Measurements from ENCODE around the gene VAV1. TPM values are rescaled to one million over a fixed set of nuclear protein-coding genes. Genes with fewer than 3 reads are reported as not detected.
A peak's percentile ranks its signal among the peaks of the same experiment; 100 is the strongest.

Gene VAV1
- total and polyA plus RNA-seq, 2 of the 8 experiments (the other 6 are each of a cell fraction or from before 2014, with no cell fraction given) = 0.21 to 0.22 TPM

DNA sequence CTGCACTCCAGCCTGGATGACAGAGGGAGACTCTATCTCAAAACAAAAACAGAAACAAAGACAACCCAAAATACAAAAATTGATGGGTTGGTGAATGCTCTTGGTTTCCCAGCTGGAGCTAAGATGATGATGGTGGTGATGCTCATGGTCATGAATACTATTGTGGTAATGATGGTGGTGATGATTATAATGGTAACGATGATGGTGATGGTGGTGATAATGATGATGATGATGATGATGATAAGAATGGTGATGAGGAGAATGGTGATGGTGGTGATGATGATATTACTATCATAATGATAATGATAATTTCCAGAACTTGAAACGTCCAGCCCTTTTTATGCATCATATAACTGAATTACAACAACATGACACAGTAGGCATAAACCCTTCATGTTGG, 40.1 kb downstream of the VAV1 start:
- H3K79me1 ChIP-seq (ENCODE audit: low read depth, low read length) = no peaks in the 10 kb centered on the region
- no peak overlapping the region for H2AFZ ChIP-seq (ENCODE audit: low read length)
- H4K20me1 ChIP-seq (replicated peaks in 1 of 2; ENCODE audit: control insufficient read depth in 1 of 2, insufficient read depth in 2 of 2, low read length in 2 of 2) = no peaks in the 10 kb centered on the region
- TF ChIP-seq TAF7 (optimal IDR thresholded peaks at IDR 0.05; ENCODE audit: borderline replicate concordance, low read depth, low read length) (no peak), TAF1 (IDR thresholded peaks at IDR 0.05; ENCODE audit: low read depth, low read length) (no peak)
- no peak overlapping the region for H3K27ac ChIP-seq (ENCODE audit: low read depth, low read length)
- no peaks in the 10 kb centered on the region for H3K79me2 ChIP-seq (ENCODE audit: control insufficient read depth in 1 of 2, insufficient read depth in 2 of 2, low read length in 2 of 2)
- DNase-seq (ENCODE audit: low read depth in 1 of 2, low spot score in 2 of 2) = no peak
- no peaks in the 10 kb centered on the region for H3K27me3 ChIP-seq (replicated peaks in 1 of 4; ENCODE audit: control insufficient read depth in 3 of 4, extremely low read depth in 1 of 4, insufficient read depth in 3 of 4, low read length in 3 of 4)
- H3K4ac ChIP-seq (replicated peaks; ENCODE audit: insufficient read length, low read depth, low read length) = no peak overlapping the region
- 79 to 100% methylated on average over 1 to 2 of the region's 2 CpGs for WGBS, 2 experiments (ENCODE audit: extremely low coverage in 1 of 2, insufficient coverage in 1 of 2, insufficient read length in 1 of 2, insufficient replicate concordance in 2 of 2, low coverage in 1 of 2, low lambda C conversion rate in 2 of 2, missing lambda C conversion rate in 1 of 2)
- H3K4me3 ChIP-seq (ENCODE audit: extremely low read depth in 1 of 4, insufficient read depth in 2 of 4, low read depth in 3 of 4, low read length in 4 of 4) = no peak overlapping the region
- no peak overlapping the region for H2BK15ac ChIP-seq (ENCODE audit: low read length)
- no peak overlapping the region for H3K14ac ChIP-seq (ENCODE audit: insufficient read length)
- H2BK120ac ChIP-seq (replicated peaks; ENCODE audit: low read depth, low read length) = no peak overlapping the region
- H4K91ac ChIP-seq (replicated peaks; ENCODE audit: insufficient read length, low read length) = no peak overlapping the region
- no peak for FAIRE-seq
- H2BK12ac ChIP-seq (ENCODE audit: low read depth, low read length) = no peak overlapping the region
- no peaks in the 10 kb centered on the region for H3K36me3 ChIP-seq (ENCODE audit: control insufficient read depth in 2 of 4, insufficient read depth in 4 of 4, low read length in 3 of 4)
- peaks cover 23 to 51% of the 10 kb centered on the region in 2 experiments for H3K9me3 ChIP-seq (ENCODE audit: insufficient read depth in 2 of 2, low read depth in 1 of 2, low read length in 1 of 2)
- ChIA-PET POLR2A (ENCODE audit: partially characterized antibody) (interaction anchor here (0.6 to 1.8 kb wide), 3 partner anchors 10 to 14 kb away, joined by 3 to 7 read pairs (median 3); no protein-coding TSS in a partner anchor), CTCF (ENCODE audit: partially characterized antibody) (interaction anchor here (1.0 to 1.2 kb wide), 2 partner anchors 43 to 51 kb away, joined by 3 to 4 read pairs; no protein-coding TSS in a partner anchor)
- no peak overlapping the region for H2BK5ac ChIP-seq (ENCODE audit: low read depth, low read length)
- peaks cover 2% of the 10 kb centered on the region; the same call in 1 of the 2 replicates for H3K23me2 ChIP-seq (ENCODE audit: low read depth, low read length)
- H4K5ac ChIP-seq (ENCODE audit: insufficient read length, low read depth, low read length) = no peak overlapping the region
- H3K9ac ChIP-seq (replicated peaks in 1 of 4; ENCODE audit: extremely low read depth in 1 of 4, low read depth in 3 of 4, low read length in 3 of 4) = no peak overlapping the region
- H3K4me2 ChIP-seq (ENCODE audit: insufficient read depth in 1 of 2, low read depth in 2 of 2, low read length in 2 of 2) = no peak overlapping the region
- no peak overlapping the region for H4K8ac ChIP-seq (ENCODE audit: extremely low read depth, insufficient read depth, low read length)
- H3K4me1 ChIP-seq (replicated peaks in 1 of 4; ENCODE audit: control insufficient read depth in 3 of 4, insufficient read depth in 4 of 4, low read length in 3 of 4) = no peaks in the 10 kb centered on the region
- H3K18ac ChIP-seq (ENCODE audit: extremely low read depth, low read length) = no peak overlapping the region
- no peak overlapping the region for H3K23ac ChIP-seq (ENCODE audit: insufficient read length)
- H2AK5ac ChIP-seq (ENCODE audit: low read depth, low read length) = no peak overlapping the region
- no peak overlapping the region for H2BK20ac ChIP-seq (ENCODE audit: low read length)
- H3K56ac ChIP-seq (replicated peaks; ENCODE audit: insufficient read length, low read depth, low read length) = peak overlapping the region; percentile 59

Measured in H1 (cell line).